HG03175 (cell line): ENCODE measurements around the gene STAB2.

Experiments
- ATAC-seq: cut with Tn5 transposase; IDR thresholded peaks from one replicate; pipeline ENCODE4 v1.9.1; 2021; ENCODE audit warnings: mild to moderate bottlenecking, moderate library complexity; ENCODE audit not compliant: unreplicated experiment

STAB2 gene

DNA sequence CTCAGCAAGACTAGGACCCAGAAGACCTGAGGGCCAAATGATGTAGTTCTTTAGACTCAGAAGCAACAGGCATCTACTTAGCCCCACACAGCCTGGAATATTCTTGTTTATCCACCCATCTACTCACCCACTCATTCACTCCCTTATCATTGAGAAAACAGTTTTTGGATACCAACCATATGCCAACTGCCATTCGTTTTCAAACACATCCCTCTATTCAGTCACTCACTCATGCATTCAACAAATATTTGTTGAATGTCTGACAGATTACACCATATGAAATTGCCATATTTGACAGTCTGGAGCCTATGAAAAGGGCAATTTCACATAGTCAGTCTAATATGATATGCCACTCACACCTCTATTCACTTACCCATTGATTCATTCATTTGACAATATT lies 150.8 kb downstream of the STAB2 start:
- ATAC-seq = no peak

DNA sequence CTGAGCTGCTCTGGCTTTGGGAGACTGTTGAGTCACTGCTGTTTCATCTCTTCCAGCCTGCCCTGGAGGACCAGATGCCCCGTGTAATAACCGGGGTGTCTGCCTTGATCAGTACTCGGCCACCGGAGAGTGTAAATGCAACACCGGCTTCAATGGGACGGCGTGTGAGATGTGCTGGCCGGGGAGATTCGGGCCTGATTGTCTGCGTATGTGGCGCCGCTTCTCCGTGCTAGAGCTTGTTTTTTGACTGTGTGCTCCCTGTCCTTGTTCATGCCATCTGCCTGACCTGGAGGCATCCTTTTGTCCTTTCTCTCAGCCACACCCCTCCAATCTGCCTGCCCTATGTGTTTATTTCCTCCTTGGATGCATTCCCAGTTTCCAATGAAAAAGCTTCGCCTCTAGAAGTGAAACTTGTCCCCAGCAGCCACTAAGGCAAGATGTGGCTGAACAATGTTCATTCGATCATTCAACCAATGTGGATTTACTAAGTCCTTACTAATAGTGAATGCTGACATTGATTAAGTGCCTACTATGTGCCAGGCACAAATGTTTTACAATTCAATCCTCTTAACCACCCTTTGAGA lies 155.4 kb downstream of the STAB2 start:
- ATAC-seq = no peak

DNA sequence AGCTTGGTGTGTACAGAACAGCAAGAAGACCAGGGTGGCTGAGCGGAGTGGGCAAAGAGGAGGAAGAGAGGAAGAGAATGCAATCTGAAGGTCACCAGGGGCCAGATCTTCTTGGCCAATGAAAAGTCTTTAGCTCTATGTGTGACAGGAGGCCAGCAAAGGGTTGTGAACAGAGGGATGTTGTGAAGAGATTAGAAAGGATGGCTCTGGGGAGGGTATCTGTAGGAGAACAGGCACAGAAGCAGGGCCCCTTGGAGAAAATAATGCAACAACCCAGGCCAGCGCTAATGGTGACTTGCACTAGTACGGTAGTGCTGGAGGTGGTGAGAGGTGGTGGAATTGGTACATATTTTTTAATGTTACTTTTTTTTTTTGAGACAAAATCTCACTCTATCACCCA lies 156.7 kb downstream of the STAB2 start:
- no peak for ATAC-seq

DNA sequence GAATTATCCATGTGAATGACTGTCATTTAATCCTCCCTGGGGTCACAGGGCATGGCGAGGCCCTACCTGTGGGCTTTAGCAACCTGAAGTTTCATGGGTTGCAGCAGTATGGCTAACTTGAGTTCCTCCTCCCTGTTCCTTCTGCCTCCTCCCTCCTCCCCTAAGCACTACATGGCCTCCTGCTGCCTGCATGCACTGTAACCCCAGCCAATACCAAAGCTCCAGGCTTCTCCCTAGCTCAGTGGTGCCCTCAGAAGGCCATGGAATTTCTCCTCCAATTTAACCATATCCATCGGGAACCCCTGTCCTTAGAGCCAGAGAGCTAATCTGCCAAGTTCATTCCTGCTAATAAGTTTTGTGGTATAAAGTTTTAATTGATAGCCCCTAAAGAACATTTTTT lies 158.9 kb downstream of the STAB2 start:
- ATAC-seq = no peak

DNA sequence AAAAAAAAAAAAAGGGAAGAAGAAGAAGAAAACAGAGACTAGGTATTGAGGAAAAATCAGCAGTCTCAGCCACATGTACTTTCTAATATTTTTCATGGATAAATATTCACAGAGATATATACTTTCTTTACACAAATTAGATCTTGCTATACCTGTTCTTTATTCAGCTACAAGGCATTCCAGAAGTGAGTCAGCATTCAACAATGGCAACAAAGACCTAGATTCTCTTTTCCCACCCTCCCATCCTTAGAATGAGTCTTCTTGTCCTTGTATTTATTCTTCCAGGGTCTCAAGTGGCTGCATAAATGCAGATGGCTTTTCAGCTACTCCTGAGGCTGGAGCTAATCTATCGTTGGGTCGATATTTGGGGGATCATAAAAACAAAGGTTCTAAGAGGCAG lies 160.9 kb downstream of the STAB2 start:
- no peak for ATAC-seq

DNA sequence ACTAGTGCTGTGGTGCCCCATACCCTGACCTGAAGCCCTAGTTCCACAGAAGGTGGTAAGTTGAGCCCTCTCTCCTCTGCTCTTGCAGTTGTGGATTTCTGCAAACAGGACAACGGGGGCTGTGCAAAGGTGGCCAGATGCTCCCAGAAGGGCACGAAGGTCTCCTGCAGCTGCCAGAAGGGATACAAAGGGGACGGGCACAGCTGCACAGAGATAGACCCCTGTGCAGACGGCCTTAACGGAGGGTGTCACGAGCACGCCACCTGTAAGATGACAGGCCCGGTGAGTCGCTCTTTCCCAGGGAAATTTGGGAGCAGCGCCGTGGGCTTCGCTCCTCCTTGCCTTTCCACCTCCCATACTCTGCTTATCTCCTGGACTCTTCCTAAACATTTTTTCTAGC lies 161.8 kb downstream of the STAB2 start:
- ATAC-seq = no peak

DNA sequence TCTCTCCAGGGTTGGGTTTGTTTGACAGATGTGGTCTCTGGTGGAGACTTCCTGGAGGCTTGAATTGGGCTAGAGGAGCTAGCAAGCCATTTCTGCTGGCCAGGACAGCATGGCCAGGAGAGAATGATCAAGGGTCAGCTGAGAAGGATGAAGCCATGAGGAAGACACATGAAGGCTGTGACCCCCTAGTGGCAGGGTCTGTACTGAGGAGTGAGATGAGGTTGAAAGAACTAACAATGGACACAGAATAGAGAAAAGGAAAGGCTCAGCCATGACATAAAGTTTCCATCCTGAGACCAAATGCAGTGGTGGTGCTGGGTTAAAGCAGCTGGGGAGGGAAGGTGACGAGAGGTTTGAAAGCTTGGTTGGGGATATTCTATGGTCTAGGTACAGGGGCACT lies 164.1 kb downstream of the STAB2 start:
- no peak for ATAC-seq

DNA sequence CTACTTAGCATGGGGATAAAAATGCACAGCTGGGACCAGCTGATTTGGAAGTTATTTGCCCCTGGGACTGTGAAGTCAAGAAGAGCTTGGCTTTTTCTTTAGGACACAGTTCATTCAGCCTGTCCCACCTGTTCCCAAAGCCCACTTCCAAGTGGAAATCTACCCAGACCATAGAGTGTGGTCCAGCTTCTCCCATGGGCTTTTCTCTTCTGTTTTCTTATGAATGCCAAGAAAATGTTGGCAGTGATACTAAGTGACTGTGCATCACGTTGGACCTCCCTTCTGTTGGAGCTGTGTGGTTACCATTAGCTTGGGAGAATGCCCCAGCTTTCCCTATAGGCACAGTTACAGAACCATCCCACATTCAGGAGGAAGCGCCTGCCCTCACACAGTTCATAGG lies 164.5 kb downstream of the STAB2 start:
- no peak for ATAC-seq

DNA sequence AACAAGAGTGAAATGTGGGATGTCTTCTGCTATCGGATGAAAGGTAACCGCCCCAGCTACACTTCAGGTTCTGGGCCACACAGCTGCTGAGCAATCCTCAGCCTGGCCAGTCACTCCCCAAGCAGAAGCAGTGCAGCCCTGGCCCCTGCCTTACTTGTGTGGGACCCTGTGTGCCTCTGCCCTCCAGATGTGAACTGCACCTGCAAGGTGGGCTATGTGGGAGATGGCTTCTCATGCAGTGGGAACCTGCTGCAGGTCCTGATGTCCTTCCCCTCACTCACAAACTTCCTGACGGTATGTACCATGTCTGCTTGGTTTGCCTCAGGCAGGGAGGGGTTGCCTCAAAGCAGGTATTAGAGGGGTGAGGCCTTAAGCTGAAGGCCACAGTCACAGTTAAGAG lies 168.4 kb downstream of the STAB2 start:
- ATAC-seq = no peak

DNA sequence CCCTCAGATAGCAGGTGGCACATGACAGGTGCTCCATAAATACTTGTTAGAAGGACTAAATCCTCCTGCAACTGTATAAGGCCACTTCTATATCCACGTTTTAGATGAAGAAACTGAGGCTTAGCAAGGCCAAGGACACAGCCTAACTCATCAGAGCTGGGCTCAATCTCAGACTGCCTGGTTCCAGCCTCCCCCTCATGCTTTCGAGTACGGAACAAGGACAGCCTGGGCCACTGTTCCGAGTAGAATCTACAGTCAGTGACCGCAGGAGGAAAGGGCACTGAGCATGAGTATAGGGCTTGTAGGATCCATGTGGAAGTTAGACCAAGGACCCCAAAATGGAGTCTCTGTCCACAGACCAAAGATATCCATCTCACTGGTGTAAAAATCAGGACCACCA lies 169.4 kb downstream of the STAB2 start:
- no peak for ATAC-seq

DNA sequence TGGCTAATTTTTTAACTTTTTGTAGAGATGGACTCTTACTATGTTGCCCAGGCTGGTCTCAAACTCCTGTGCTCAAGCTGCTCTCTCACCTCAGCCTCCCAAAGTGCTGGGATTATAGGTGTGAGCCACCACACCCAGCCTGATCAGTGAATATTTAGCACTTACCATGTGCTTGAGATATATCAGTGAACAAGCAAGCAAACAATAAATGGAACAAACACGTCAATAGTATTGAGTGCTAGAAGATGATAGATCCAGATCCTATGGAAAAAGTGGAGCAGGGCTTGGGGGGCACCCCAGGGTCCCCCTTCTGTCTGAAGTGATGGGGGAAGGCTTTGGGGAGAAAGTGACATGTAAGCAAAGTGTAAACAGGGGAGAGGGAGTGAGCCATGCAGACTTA lies 170.2 kb downstream of the STAB2 start:
- ATAC-seq = no peak

DNA sequence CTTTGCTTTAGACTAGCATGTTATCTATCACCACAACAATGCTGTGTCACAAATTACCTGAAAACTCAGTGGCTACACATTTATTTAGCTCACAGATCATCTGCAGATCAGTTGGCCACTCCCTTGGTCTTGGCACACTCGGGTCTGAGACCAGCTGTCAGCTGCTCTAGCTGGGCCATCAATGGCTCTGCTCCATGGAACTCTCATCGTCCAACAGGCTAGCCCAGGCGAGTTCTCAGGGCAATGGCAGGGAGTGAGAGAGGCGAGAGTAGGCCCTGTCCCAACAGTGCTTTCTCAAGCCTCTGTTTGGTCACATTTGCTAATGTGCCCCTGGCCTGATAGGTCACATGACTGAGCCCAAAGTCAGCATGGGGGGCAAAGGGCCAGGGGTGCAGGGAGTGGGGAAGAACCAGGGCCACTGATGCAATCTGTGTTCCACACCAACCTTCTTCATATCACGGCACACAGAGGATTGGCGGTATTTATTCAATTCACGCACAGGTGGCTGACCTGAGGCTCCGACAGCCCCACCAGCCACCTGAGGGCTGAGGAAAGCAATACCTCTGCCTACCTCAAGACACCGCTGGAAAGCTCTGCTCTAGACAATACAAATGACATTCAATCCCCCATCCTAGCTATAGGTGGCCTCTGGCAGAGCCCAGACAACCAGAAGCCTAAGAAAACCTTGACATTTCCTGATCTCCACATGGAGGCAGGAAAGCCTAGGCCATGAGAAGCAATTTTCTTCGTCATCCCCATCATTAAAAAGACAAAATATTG lies 171.4 kb downstream of the STAB2 start:
- no peak for ATAC-seq

DNA sequence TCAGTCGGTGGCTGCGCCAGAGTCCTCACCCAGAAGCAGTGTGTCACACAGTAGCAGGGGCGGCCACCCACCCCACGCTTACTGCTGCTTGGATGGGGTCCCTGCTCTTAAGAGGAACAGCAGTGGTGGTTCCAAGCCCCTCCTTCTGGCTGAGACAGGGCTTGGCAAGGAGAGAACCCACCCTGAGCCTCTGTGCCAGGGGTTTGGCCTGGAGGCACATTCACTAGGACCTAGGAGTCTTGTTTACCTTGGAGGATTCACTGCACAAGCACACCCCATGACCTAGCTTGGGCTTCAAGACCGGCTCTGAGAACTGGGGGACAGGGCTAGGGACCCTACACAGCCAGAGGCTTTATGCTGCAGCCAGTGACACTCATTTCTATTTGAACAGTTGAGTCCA lies 175.4 kb downstream of the STAB2 start:
- no peak for ATAC-seq

DNA sequence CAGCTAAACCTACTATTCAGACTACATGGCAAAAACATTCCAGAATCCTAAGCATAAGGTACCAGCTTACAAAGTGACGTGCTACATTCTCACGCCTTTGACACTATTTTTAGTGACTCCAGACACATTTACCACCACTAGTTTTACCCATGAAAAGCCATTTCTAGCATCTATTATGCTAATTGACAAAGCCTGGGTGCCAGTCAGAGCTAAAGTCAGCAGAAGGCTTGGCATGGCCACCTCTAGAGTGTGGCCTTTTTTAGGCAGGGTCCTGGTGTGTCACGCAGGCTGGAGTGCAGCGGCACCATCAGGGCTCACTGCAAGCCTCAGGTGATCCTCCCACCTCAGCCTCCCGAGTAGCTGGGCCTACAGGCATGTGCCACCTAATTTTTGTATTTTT lies 178.2 kb downstream of the STAB2 start:
- ATAC-seq = no peak

DNA sequence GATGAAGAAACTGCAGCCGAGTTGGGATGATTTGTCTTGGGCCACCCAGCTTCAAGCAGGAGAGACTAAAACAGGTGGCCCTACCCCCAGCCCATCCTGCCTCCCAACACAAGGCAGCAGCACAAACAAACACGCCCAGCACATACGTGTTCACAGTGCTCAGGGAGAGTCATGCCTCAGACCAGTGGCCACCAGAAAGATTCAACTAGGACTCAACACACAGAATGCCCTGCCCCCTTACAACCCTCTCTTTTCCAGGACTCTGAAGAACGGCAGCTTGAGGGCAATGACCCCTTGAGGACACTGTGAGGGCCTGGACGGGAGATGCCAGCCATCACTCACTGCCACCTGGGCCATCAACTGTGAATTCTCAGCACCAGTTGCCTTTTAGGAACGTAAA lies 179.0 kb downstream of the STAB2 start:
- ATAC-seq = no peak

DNA sequence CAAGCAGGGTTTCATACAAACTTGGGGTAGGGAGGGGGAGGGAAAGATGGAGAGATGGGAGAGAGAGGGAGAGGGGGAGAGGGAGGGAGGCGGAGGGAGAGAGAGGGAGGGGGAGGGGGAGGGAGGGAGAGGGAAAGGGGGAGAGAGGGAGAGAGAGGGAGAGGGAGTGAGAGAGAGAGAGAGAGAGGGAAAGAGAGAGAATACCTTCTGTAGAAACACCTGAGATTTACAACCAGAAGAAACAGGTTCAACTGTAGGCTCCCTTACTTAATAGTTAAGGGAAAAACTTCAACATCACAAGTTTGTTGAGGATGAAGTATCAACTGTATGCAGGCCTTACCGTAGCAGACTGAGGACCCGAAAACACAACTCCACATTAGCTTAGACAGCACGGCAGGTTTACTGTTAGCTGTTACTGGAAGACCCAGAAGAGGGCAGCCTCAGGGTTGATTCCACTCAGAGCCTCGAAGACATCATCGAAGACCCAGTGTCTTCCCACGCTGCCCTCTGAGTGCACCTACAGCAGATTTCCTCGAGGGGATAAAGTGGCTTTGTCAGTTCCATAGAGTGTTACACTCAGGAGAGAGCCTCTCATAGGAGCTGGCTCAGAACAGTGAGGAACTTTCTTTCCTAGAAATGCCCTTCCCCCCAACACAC lies 181.5 kb downstream of the STAB2 start:
- ATAC-seq = no peak

DNA sequence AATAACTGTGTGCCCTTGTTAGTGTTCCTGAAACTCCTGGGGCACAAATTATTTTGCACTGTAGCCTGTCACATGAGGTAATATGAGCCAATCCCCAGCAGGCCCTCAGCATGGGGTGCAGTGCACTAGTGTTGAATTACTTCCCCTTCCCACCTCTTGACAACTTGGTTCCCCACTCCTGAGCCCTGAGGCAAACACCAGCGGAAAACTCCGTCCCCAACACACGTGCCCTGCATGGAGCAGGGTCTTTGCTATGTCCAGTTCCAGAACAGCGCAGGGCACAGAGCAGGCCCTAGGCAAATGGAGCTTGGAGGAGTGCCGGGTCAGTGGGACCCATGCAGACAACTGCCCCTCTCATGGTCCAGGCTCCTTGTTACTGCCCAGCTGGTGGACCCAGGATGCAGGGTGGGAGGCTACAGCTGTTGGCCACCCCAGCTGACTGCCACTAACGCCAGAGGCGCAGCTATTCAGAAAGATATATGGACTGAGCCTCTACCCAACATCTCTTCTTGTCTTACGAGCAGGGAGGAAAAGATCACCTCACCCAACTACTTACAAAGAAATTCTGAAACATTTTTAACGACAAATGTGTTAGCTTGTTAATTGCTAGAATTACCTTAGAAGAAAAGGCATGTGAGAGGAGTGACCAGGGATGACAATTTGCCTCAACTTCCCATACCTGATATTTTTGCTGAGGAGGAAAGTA lies 182.3 kb downstream of the STAB2 start:
- no peak for ATAC-seq

DNA sequence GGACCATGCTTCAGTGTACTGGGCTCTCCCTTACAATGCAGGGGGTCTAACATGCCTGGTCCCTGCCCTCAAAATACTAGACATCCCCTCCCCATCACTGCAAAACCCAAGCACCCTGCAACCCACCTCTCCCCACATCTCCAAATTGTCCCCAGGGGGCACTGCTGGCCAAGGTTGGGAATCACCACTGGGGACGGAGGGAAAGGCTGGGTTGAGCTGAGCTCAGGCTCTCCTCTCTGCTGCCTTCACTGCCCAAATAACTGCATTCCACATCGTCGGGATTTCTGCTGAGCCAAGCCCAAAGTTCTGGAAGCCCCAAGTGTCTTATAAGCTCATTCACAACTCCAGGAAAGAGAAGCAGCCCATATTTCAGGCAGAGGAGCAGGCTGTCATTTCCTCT lies 184.4 kb downstream of the STAB2 start:
- no peak for ATAC-seq

DNA sequence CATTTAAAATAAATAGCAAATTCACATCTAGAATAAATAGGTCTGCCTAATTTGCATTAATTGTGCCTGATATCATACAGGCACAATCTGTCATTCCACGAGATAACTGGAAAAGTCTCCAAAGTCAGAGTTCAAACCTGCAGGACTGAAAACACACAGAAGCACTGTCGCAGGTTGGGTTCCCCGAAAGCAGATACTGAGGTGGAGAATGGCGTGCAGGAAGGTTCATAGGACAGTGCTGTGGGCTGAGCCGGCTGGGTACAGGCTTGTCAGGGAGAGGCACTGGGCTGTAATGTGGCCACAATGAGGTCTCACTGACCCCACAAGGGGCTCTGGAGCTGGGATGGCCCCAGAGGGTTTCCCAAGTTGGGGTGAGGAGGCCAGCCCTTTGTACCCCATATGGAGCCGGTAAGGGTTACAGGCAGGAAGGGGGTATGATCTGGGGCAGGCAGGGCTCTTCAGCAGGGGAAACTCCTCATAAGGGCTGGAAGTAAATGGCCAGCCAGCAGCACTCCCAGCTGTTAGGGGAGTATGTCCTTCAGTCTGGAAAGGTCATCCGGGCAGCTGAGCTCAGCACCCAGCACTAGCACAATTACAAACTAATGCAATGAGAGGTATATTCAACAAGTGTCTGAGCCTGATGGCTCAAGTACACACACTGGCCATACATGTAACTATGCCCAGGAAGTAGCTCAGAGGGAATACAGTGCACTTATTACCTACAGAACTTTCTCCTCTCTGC lies 185.5 kb downstream of the STAB2 start:
- ATAC-seq = no peak

DNA sequence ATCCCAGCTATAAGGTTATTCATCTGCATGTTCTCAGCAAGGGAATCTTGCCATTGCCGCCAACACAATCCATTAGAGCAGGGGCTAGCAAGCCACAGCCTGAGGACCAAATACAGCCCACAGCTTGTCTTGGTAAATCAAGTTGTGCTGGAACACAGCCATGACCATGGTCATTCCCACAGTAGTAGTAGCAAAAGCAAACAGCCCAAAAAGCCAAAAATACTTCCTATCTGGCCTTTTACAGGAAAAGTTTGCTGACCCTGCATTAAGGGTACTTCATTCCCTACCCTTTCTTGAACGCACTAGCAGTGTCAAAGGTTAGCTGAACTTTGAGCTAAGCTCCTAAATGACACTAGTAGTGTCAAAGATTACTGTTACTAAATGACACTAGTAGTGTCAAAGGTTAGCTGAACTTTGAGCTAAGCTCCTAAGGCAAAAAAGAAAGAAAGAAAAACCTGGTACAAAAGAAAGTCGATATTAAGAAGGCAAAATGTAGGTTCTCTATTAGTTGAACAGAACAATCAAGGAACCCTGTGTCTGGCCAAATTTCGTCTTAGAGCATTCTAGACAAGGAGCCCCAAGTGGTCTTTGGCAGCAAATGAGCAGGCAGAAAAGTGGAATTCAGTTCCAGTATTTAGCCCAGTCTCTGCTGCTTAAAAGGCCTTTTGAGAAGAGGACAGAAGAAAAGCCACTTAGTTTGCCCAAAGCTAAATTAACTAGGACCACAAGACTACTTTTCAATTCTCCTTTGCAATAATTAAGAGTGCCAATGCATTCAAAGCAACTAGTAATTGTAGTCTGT lies 186.2 kb downstream of the STAB2 start:
- no peak for ATAC-seq
